ENCODE results near the gene NOP9.

GRCh38 chr14:24330973-24331674, 31.5 kb downstream of the NOP9 start:
- TF ChIP-seq EP300 (IDR thresholded peaks at IDR 0.05) (no peak), POLR2A (IDR thresholded peaks at IDR 0.05) (no peak), POLR2AphosphoS5 (IDR thresholded peaks at IDR 0.05) (no peak)

Data from suprapubic skin (tissue), 4 donors.